Colon (tissue), 2 donors: Measurements from ENCODE around the gene RANBP2.
"Not testable (repeated sequence)": the region's sequence is repeated elsewhere in the genome, so short reads cannot be mapped to it uniquely, and the experiment has no call there.

Experiments used
- FAIRE-seq: peaks from 2 replicates; lab custom pipeline; 2012; peaks lifted over from hg19 to GRCh38; lab: Jason Lieb, UNC
- donor health status: control.
- donor health status: control.

RANBP2 gene

DNA sequence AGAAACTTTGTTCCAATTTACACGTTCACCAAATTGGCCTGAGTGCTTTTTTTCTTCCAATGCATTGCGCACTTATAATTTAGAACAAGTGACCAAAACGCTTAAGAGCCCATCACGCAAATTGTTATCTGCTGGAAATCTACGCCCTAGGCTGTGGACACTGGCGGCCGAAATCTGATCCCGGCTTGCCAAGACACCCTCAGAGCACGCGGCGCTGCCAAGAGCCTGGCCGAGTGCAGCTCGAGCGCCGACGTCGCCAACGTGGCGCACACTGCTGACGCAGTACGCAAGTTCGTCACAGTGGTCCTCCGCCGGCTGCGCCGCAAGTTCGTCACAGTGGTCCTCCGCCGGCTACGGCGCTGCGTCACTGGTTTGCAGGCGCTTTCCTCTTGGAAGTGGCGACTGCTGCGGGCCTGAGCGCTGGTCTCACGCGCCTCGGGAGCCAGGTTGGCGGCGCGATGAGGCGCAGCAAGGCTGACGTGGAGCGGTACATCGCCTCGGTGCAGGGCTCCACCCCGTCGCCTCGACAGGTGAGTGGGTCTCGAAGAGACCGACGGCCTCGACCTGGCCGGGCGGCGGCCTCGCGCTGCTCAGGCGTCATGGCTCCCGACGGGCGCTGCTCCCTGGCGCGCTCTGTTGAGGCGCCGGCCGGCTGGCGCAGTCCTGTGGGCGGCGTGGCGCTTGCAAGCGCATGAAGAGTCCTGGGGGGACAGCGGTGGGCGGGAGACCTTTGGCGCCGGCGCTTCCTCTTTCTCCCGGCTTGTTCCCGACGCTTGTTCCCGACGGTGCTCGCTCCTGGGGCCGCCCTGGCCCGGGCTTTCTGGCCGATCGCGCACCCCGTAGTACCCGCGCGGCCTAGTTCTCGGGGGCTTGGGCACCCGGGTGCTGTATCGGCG, at the start of gene RANBP2:
RANBP2 (plus strand) TSS at position 334 of the 896 bp plus-strand sequence; CDS start at position 459, 125 bp downstream.
- FAIRE-seq = no peak

DNA sequence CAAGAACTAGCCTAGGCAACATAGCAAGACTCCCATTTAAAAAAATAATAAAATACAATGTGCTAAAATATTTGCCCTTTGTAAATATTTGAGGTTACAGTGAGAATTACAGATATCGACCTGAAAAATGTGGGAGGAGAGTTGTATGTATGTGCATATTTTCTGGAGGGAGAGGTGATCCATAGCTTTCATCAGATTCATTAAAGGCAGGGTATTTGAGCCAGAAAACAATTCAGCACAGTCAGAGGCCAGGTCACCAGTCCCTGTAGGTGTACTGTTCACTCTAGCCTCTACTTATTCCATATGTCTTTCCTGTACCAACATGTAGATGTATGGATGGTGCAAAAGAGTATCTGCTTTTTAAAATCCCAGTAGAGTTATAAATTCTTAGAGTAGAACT, 49.0 kb upstream of the RANBP2 start:
- not testable (repeated sequence) for FAIRE-seq

DNA sequence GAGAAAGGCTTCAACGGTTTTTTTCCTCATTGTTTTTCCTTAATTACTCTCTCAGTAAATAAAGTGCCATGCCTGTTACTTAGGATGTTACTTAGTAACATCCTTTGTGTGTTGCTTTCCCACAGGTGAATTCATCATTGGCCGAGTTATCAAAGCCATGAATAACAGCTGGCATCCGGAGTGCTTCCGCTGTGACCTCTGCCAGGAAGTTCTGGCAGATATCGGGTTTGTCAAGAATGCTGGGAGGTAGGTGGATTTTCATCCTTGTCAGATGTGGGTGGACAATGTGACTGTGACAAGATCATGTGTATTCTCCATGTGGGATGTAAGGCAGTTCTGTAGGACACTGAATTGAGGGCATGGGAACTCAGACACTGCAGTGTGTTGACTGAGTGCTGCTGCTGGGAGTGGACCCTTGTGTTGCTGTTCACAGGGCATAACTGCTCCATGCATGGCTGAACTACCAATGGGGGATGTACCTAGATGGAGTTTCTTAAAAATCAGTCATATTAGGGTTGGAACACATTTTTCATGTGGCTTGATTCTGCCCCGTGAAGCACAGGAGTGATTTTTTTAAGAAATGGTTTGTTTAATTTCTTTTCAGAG, 47.0 kb upstream of the RANBP2 start:
- FAIRE-seq = not testable (repeated sequence)

DNA sequence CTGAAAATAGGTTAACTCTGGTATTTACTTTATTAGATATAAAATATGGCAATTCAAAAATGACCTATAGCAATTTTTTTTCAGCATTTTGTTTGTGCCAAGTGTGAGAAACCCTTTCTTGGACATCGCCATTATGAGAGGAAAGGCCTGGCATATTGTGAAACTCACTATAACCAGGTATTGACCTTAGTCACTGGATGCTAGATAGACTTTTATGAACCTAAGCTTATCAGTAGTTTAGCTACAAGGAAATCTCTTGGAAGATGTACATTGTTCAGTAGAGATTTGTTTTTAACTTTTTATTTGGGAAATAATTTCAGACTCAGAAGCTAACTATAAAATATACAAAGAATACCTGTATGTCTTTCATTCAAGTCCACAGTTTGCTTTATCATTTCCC, 42.8 kb upstream of the RANBP2 start:
- not testable (repeated sequence) for FAIRE-seq

DNA sequence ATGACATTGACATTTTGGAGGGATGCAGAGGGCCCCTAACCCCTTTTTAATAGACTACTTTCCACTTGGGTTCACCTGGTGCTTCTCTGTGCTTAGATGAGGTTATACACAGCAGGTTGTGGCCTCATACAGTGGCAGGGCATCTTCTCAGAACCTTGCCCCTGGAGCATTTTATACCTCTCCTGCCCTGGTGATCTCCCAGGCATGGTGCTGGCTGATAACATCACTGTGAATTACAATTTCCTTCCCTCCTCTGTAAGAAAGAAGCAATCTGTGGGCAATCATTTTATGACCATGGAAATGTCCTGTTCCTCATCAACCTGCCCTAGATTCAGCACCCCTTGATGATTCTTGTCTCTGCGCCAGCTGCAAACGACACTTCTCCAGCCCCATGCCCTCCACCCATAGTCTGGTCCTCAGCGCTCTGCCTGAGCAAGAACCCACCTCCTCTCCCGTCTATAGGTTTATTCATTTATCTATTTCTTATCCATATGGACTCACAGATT, 42.0 kb upstream of the RANBP2 start:
- not testable (repeated sequence) for FAIRE-seq

DNA sequence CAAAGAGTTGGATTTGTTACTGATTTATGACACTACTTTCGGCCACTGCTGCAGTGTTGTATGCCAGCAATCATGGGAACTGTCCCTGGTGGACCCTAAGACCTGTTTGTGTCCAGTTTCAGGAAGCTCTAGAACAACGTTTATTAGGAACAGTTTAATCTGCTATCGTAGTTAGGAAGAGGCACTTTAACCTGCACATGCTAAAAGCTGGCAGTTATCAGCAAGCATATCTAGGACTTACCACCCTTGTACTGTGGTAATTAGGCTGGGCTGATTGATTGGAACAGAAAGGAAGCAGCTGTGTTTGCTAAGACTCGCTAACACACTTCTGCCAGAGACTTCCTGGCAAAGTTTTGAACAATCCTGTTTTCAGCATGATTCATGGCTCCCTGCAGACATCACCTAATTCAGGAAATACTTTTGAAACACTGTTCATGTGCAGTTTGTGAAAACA, 41.1 kb upstream of the RANBP2 start:
- not testable (repeated sequence) for FAIRE-seq

DNA sequence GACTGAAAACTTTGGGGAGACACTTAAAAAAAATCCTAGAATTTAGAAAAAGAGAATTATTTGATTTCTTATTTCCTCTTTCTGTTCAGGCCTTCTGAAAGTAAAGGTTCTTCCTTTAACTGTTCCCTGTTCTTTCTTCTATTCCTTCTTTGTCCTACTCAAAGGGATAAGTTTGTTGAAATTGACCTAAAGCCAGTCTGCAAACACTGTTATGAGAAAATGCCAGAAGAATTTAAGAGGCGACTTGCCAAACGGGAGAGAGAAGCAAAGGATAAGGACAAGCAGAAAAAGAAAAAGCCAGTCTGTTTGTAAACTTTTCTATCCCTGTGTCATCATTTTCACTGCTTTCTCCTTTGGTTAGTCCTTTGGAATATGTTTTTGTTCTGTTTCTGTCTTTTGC, 38.5 kb upstream of the RANBP2 start:
- FAIRE-seq = not testable (repeated sequence)

DNA sequence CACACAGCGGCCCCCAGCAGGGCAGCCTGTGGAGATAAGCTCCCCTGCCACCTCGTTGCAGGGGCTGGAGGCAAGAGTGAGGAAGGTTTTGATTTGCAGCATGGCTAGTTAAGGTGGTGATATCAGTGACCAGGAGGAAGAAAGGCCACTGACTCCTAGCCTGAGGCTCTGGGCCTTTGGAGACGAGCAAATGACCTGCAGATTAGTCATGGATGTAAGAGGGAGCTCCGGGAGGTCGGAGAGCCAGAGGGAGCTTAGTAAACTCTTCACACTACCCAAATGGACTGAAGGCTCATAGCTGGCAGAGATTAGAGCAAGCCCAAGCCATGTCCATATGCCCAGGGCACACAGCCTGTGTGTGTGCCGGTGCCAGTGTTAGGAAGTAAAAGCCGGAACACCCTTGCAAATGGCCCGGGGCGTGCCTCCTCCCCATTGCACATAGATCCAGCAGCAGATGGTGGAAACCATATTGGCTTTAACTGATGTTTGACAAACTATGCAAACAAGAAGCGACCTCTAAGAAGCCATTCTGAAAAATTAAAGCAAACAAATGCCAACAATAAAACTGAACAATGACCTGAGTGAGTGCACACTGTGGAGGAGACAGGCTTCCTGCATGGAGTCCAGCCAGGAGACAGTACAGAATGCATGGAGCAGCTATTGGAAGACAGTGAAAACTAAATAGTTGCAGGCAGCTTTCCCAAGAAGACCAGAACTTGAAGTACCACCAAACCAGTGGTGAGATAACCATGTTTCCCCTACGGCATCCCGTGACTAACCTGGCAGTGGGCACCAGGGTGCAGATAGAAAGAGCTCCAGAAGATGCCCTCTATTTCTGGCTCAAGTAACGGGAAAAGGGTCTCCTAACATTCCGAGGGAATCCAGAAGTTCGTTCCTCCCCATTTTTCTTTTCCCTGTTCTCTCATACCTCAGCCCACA, 30.2 kb upstream of the RANBP2 start:
- not testable (repeated sequence) for FAIRE-seq

DNA sequence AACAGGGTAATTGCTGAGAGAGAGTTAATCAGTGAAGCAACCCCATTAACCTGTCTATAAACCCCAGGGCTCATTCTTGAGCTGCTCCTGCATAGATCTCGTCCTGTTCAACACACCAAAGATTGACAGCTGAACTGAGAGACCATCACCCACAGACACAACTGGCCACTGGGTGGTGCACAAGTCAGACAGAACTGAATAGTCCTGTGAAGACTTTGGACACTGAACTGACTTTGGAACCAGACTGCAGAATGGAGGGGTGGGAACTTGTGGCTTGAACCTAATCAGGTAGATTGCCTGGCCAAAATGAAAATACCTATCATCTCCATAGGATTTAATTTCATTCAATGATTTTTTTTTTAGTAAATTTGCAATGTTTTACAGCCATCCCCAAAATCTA, 29.3 kb upstream of the RANBP2 start:
- not testable (repeated sequence) for FAIRE-seq

DNA sequence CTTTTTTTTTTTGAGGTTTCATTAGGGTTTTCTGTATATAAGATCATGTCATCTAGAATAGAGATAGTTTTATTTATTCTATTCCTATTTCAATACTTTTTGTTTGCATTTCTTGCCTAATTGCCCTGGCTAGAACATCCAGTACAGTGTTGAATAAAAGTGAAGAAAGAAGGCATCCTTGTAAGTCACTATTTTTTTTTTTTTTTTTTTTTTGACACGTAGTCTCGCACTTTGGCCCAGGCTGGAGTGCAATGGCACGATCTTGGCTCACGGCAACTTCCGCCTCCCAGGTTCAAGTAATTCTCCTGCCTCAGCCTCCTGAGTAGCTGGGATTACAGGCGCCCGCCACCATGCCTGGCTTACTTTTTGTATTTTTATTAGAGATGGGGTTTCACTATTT, 27.8 kb upstream of the RANBP2 start:
- no peak for FAIRE-seq

DNA sequence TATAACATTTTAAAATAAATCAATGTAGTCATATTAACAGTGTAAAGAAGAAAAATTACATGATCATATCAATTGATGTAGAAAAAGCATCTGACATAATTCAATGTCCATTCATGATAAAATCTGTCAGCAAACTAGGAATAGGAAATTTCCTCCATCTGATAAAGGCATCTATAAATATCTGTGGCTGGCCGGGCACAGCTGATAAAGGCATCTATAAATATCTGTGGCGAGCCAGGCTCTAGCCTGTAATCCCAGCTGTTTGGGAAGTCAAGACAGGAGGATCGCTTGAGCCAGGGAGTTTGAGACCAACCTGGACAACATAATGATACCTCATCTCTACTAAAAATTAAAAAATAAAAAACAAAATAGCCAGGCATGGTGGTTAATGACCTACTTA, 18.1 kb upstream of the RANBP2 start:
- FAIRE-seq = no peak

DNA sequence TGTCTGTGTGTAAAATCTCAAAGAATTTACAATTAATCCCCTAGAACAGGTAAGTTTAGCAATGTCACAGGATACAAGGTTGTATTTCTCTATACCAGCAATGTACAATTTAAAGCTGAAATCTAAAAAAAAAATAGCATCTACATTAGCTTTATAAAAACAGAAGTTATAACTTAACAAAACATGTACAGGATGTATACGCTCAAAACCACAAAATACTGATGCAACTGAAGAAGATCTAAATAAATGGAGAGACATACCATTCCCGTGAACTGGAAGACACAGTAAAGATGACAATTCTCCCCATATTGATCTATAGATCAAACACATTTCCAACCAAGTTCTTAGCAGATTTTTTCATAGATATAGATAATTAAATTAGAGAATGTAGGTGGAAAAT, 17.5 kb upstream of the RANBP2 start:
- FAIRE-seq = peak; percentile 24

DNA sequence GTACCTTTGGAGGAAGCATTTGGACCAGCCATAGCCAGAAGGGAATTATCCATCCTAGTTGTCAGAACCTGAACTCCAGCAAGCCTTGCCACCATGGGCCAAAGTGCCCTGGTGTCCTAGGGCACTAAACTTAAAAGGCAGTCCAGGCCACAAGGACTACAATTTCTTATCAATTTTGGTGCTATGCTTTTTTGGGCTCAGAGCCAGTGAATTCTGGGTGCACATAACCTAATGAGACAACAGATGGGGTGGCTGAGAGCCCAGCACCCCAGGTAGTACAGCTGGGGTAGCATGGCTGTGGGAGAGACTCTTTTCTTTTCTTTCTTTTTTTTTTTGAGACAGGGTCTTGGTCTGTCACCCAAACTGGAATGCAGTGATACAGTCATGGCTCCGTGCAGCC, 14.4 kb upstream of the RANBP2 start:
- no peak for FAIRE-seq

DNA sequence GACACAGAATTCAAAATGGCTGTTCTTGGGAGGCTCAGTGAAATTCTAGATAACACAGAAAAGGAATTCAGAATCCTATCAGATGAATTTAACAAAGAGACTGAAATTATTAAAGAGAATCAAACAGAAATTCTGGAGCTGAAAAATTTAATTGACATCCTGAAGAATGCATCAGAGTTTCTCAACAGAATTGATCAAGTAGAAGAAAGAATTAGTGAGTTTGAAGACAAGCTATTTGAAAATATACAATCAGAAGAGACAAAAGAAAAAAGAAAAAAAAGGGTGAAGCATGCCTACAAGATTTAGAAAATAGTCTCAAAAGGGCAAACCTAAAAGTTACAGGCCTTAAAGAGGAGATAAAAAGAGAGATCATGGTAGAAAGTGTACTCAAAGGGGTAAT, 12.0 kb upstream of the RANBP2 start:
- no peak for FAIRE-seq

DNA sequence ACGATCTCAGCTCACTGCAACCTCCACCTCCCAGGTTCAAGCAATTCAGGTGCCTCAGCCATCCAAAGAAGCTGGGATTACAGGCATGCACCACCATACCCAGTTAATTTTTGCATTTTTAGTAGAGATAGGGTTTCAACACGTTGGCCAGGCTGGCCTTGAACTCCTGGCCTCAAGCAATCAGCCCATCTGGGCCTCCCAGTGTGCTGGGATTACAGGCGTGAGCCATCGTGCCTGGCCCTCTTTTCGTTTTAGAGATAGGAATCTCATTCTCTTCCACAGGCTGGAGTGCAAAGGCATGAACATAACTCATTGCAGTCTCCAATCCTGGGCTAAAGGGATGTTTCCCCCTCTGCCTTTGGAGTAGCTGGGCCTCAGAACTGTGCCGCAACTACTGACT, 2.3 kb upstream of the RANBP2 start:
- FAIRE-seq = not testable (repeated sequence)

DNA sequence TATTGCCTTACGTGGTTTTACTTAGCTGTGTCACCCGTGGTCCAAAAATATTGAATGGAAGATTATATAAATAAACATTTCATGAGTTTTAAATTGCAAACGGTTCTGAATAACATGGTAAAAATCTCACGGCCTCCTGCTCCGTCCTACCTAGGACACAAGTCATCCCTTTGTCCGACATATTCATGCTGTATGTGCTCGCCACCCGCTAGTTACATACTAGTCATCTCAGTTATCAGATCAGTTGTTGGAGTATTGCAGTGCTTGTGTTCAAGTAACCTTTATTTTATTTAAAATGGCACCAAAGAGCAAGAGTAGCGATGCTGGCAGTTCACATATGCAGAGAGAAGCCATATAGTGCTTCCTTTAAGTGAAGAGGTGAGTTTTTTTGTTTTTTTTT, 6.8 kb downstream of the RANBP2 start:
- FAIRE-seq = not testable (repeated sequence)

DNA sequence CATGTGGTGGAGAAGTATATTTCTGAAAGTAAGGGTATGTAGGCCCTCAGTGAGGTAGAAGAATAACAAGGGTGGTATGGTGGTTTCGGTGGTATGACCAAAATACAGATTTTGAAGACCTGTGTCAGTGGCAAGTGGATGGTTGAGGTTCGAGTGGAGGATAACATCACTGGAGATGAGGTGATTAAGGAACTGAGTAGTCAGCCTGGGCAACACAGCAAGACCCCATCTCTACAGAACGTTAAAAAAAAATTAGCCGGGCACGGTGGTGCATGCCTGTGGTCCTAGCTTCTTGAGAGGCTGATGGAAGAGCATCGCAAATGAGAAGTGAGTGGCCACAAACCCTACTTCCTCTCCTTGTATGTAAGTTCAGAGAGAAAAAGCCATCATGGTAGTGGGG, 15.4 kb downstream of the RANBP2 start:
- FAIRE-seq = not testable (repeated sequence)

DNA sequence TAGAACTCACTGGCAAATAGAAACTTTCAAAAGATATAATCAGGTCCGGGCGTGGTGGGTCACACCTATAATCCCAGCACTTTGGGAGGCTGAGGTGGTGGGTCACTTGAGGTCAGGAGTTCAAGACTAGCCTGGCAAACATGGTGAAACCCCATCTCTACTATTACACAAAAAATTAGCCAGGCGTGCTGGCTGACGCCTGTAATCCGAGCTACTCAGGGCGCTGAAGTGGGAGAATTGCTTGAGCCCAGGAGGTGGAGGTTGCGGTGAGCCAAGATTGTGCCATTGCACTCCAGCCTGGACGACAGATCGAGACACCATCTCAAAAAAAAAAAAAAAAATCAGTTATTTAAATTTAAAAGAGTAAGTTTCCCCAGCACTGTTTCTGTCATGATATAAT, 38.7 kb downstream of the RANBP2 start:
- not testable (repeated sequence) for FAIRE-seq

DNA sequence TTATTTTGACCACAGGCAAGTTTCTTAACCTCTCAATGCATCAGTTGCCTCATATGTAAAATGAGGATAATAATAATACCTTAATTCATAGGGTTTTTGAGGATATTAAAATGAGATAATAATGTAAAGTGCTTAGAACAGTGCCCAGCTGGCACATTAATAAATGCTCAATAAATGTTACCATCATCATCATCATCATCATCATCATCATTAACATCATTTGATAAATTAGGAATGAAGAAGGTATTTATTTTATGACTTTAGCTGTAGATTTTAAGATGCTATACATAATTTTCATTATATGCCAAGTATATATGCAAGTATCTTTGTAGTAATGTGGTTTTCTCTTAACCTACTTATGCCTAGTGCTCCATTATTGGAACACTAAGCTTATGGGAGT, 43.3 kb downstream of the RANBP2 start:
- not testable (repeated sequence) for FAIRE-seq

DNA sequence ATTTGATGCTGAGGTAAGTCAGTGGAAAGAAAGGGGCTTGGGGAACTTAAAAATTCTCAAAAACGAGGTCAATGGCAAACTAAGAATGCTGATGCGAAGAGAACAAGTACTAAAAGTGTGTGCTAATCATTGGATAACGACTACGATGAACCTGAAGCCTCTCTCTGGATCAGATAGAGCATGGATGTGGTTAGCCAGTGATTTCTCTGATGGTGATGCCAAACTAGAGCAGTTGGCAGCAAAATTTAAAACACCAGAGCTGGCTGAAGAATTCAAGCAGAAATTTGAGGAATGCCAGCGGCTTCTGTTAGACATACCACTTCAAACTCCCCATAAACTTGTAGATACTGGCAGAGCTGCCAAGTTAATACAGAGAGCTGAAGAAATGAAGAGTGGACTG, 47.4 kb downstream of the RANBP2 start:
- FAIRE-seq = not testable (repeated sequence)

DNA sequence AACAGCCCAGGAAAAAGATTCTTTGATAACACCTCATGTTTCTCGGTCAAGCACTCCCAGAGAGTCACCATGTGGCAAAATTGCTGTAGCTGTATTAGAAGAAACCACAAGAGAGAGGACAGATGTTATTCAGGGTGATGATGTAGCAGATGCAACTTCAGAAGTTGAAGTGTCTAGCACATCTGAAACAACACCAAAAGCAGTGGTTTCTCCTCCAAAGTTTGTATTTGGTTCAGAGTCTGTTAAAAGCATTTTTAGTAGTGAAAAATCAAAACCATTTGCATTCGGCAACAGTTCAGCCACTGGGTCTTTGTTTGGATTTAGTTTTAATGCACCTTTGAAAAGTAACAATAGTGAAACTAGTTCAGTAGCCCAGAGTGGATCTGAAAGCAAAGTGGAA, 48.6 kb downstream of the RANBP2 start:
- not testable (repeated sequence) for FAIRE-seq

DNA sequence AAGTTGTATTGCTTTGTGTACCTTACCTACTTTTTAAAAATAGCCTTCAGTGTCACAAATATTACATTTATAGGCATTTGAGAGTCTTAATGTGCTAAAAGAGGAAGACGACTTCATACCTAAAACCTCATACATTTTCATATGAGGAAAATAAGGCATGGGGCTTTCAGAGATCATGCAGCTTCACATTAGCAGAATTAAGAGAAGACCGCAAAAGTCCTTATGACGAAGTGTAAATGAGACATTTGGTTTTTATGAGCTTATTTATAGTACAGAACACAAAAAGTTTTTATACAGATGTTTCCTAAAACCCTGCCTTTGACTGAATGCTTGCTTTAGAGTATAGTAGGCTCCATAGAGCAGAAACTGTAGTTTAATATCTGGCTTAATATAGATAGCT, 57.2 kb downstream of the RANBP2 start:
- FAIRE-seq = no peak
